Loucy (cell line): ENCODE data around the gene KLF15.

ENCODE experiments used
- H2AFZ ChIP-seq: fragments of 200-600 bp; sonication (generic); 2 replicates; pipeline ENCODE4 v1.6.0; 2016; ENCODE audit warnings: antibody characterized with exemption, mild to moderate bottlenecking, low read length, moderate library complexity
- H3F3A ChIP-seq: fragments of 200-600 bp; 2 replicates; pipeline ENCODE4 v1.6.0; 2016; ENCODE audit warnings: antibody characterized with exemption, low read depth, mild to moderate bottlenecking
- H3K27me3 ChIP-seq: fragments of 200-600 bp; sonication (generic); 2 replicates; pipeline ENCODE4 v1.6.1; 2014; ENCODE audit warnings: low read length, mild to moderate bottlenecking; ENCODE audit not compliant: insufficient read depth, poor library complexity, severe bottlenecking
- H3K36me3 ChIP-seq: fragments of 200-600 bp; sonication (generic); 2 replicates; pipeline ENCODE4 v1.6.1; 2016; ENCODE audit warnings: low read length; ENCODE audit not compliant: insufficient read depth
- H3K4me1 ChIP-seq: fragments of 200-600 bp; sonication (generic); 2 replicates; pipeline ENCODE4 v1.5.1; 2014; ENCODE audit warnings: low read length, mild to moderate bottlenecking; ENCODE audit not compliant: insufficient read depth, poor library complexity, severe bottlenecking
- H3K4me2 ChIP-seq: fragments of 200-600 bp; sonication (generic); 2 replicates; pipeline ENCODE4 v1.6.0; 2014; ENCODE audit warnings: antibody characterized with exemption, low read length, low read depth, mild to moderate bottlenecking; ENCODE audit not compliant: poor library complexity, severe bottlenecking
- H3K4me3 ChIP-seq: fragments of 200-600 bp; sonication (generic); 2 replicates; pipeline ENCODE4 v1.5.1; 2014; ENCODE audit warnings: low read length, mild to moderate bottlenecking, mixed read lengths; ENCODE audit not compliant: poor library complexity, severe bottlenecking
- H3K79me2 ChIP-seq: fragments of 200-600 bp; sonication (generic); 2 replicates; pipeline ENCODE4 v1.6.1; 2014; ENCODE audit warnings: low read length; ENCODE audit not compliant: insufficient read depth
- H3K9ac ChIP-seq: fragments of 200-600 bp; sonication (generic); 2 replicates; pipeline ENCODE4 v1.6.0; 2014; ENCODE audit warnings: mild to moderate bottlenecking, low read depth, low read length, moderate library complexity; ENCODE audit not compliant: poor library complexity, severe bottlenecking
- H3K9me2 ChIP-seq: fragments of 200-600 bp; sonication (generic); replicated peaks from 2 replicates; pipeline ENCODE4 v1.6.1; 2016; ENCODE audit warnings: low read depth, low read length, mixed read lengths
- H3K9me3 ChIP-seq: fragments of 200-600 bp; sonication (generic); 2 replicates; pipeline ENCODE4 v1.6.1; 2014; ENCODE audit warnings: mild to moderate bottlenecking, antibody characterized with exemption, low read length, low read depth; ENCODE audit not compliant: insufficient read depth
- H4K20me1 ChIP-seq: fragments of 200-600 bp; sonication (generic); 2 replicates; pipeline ENCODE4 v1.6.0; 2014; ENCODE audit warnings: antibody characterized with exemption, low read length, mild to moderate bottlenecking; ENCODE audit not compliant: insufficient read depth, poor library complexity, severe bottlenecking
- CTCF ChIP-seq: fragments of 200-600 bp; sonication (generic); conservative IDR thresholded peaks from 2 replicates; pipeline ENCODE4 v1.5.1; 2014; ENCODE audit warnings: mild to moderate bottlenecking, antibody characterized with exemption, low read length
- EZH2phosphoT487 ChIP-seq: fragments of 200-600 bp; IDR thresholded peaks from 2 replicates; pipeline ENCODE4 v1.6.1; 2018; ENCODE audit warnings: antibody characterized with exemption, mild to moderate bottlenecking, moderate library complexity, borderline replicate concordance

Gene KLF15

GRCh38 chr3:126312341-126312740, 44.9 kb downstream of the KLF15 start:
- Histone ChIP-seq H3K27me3 (no peaks in the 10 kb centered on the region), H2AFZ (no peak overlapping the region), H3K4me3 (no peak overlapping the region), H3K9me2 (no peaks in the 10 kb centered on the region), H3F3A (no peaks in the 10 kb centered on the region), H3K4me2 (no peak overlapping the region), H3K9ac (no peak overlapping the region), H3K9me3 (no peaks in the 10 kb centered on the region), H3K79me2 (no peaks in the 10 kb centered on the region), H4K20me1 (no peaks in the 10 kb centered on the region), H3K4me1 (no peaks in the 10 kb centered on the region), H3K36me3 (no peaks in the 10 kb centered on the region)
- no peak for TF ChIP-seq EZH2phosphoT487
- TF ChIP-seq CTCF: no peak

GRCh38 chr3:126311338-126311978, 45.8 kb downstream of the KLF15 start:
- no peak for TF ChIP-seq CTCF
- TF ChIP-seq EZH2phosphoT487: no peak
- H3K4me2 ChIP-seq: no peak overlapping the region
- no peaks in the 10 kb centered on the region for H3K9me3 ChIP-seq
- H3K4me3 ChIP-seq: no peak overlapping the region
- no peaks in the 10 kb centered on the region for H3K4me1 ChIP-seq
- H2AFZ ChIP-seq: no peak overlapping the region
- no peak overlapping the region for H3K9ac ChIP-seq
- H3K27me3 ChIP-seq: no peaks in the 10 kb centered on the region
- no peaks in the 10 kb centered on the region for H4K20me1 ChIP-seq
- H3K79me2 ChIP-seq: no peaks in the 10 kb centered on the region
- H3K36me3 ChIP-seq: no peaks in the 10 kb centered on the region
- no peaks in the 10 kb centered on the region for H3K9me2 ChIP-seq
- H3F3A ChIP-seq: no peaks in the 10 kb centered on the region

- no peaks in the 10 kb centered on the region for H3K4me1 ChIP-seq
- H4K20me1 ChIP-seq: no peaks in the 10 kb centered on the region
- no peak overlapping the region for H3K4me2 ChIP-seq
- H3K36me3 ChIP-seq: no peaks in the 10 kb centered on the region
- H3K9me2 ChIP-seq: no peaks in the 10 kb centered on the region
- no peak overlapping the region for H3K4me3 ChIP-seq
- H3K9me3 ChIP-seq: no peaks in the 10 kb centered on the region
- H3K27me3 ChIP-seq: no peaks in the 10 kb centered on the region
- no peak overlapping the region for H3K9ac ChIP-seq
- H2AFZ ChIP-seq: no peak overlapping the region
- H3K79me2 ChIP-seq: no peaks in the 10 kb centered on the region
- H3F3A ChIP-seq: no peaks in the 10 kb centered on the region
- TF ChIP-seq CTCF (no peak), EZH2phosphoT487 (no peak)
Measured at GRCh38 chr3:126310816-126311215, 46.4 kb downstream of the KLF15 start.
